ENCODE data around the gene B9D1. TPM values are rescaled to one million over a fixed set of nuclear protein-coding genes. Genes with fewer than 3 reads are reported as not detected.
A peak's percentile ranks its signal among the peaks of the same experiment; 100 is the strongest.

The B9D1 gene
- total and polyA plus RNA-seq, 9 of the 15 experiments (the other 6 are each of a cell fraction or from before 2014, with no cell fraction given), result 8.9 to 28.0 (median 17.9) TPM

- peak; percentile 81 for TF ChIP-seq ETV1 (tag; conservative IDR thresholded peaks at IDR 0.05; ENCODE audit: low read depth)
- TF ChIP-seq BCOR (IDR thresholded peaks at IDR 0.05), result no peak
- TF ChIP-seq EP300 (IDR thresholded peaks at IDR 0.05; ENCODE audit: low read length), result peak; percentile 12; the same call in 1 of the 2 replicates
- TF ChIP-seq MAFG (tag; conservative IDR thresholded peaks at IDR 0.05), result no peak
- no peak for TF ChIP-seq NFIX (CRISPR knock-in tag; IDR thresholded peaks at IDR 0.05; ENCODE audit: low read depth)
- TF ChIP-seq SNRNP70 (optimal IDR thresholded peaks at IDR 0.05; ENCODE audit: low read depth, low read length), result no peak
- TF ChIP-seq, protein P1, sequence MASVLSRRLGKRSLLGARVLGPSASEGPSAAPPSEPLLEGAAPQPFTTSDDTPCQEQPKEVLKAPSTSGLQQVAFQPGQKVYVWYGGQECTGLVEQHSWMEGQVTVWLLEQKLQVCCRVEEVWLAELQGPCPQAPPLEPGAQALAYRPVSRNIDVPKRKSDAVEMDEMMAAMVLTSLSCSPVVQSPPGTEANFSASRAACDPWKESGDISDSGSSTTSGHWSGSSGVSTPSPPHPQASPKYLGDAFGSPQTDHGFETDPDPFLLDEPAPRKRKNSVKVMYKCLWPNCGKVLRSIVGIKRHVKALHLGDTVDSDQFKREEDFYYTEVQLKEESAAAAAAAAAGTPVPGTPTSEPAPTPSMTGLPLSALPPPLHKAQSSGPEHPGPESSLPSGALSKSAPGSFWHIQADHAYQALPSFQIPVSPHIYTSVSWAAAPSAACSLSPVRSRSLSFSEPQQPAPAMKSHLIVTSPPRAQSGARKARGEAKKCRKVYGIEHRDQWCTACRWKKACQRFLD (CRISPR knock-in tag; IDR thresholded peaks at IDR 0.05), result peak; percentile 74; the same call in 1 of the 2 replicates
- TF ChIP-seq ATF7 (IDR thresholded peaks at IDR 0.05), result peak; percentile 98
- TF ChIP-seq MAZ (CRISPR knock-in tag; conservative IDR thresholded peaks at IDR 0.05 in 1 of 2, IDR thresholded peaks at IDR 0.05 in 1 of 2), result peak; percentile 23 to 24; a peak in 1 of 4 replicates
- TF ChIP-seq, protein P2, sequence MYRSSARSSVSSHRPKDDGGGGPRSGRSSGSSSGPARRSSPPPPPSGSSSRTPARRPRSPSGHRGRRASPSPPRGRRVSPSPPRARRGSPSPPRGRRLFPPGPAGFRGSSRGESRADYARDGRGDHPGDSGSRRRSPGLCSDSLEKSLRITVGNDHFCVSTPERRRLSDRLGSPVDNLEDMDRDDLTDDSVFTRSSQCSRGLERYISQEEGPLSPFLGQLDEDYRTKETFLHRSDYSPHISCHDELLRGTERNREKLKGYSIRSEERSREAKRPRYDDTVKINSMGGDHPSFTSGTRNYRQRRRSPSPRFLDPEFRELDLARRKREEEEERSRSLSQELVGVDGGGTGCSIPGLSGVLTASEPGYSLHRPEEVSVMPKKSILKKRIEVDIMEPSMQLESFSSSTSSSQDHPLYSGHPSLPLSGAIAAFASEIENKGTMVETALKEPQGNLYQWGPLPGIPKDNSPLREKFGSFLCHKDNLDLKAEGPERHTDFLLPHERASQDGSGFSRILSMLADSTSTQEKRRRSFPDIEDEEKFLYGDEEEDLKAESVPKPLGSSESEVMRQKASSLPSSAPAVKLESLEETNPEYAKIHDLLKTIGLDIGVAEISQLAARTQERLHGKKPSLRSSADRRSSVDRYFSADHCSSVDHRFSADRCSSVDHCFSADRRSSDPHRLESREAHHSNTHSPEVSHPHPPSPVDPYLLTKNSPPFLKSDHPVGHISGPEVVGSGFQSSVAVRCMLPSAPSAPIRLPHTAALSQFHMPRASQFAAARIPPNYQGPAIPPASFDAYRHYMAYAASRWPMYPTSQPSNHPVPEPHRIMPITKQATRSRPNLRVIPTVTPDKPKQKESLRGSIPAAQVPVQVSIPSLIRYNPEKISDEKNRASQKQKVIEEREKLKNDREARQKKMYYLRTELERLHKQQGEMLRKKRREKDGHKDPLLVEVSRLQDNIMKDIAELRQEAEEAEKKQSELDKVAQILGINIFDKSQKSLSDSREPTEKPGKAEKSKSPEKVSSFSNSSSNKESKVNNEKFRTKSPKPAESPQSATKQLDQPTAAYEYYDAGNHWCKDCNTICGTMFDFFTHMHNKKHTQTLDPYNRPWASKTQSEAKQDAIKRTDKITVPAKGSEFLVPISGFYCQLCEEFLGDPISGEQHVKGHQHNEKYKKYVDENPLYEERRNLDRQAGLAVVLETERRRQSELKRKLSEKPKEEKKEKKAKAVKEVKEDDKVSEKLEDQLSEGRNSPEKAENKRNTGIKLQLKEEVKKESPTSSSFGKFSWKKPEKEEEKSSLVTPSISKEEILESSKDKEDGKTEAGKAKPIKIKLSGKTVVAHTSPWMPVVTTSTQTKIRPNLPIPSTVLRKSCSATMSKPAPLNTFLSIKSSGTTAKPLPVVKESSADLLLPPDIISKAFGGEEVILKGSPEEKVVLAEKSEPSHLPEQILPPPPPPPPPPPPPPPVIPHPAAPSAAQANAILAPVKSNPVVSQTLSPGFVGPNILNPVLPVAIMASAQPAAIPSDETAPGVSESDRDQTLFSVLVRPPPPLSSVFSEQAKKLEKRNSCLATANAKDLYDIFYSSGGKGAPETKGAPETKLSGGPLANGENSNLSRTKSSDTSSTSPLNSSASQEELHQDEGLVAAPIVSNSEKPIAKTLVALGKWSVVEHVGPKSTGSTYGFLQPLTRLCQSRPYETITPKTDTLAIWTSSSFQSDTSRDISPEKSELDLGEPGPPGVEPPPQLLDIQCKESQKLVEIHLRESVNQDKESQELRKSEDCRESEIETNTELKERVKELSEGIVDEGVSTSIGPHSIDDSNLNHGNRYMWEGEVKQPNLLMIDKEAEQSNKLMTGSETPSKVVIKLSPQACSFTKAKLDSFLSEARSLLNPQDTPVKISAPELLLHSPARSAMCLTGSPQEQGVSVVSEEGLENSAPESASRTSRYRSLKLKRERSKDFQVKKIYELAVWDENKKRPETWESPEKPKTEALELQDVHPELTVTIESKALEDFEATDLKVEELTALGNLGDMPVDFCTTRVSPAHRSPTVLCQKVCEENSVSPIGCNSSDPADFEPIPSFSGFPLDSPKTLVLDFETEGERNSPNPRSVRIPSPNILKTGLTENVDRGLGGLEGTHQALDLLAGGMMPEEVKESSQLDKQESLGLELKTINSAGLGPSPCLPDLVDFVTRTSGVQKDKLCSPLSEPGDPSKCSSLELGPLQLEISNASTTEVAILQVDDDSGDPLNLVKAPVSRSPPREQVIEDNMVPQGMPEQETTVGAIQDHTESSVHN (IDR thresholded peaks at IDR 0.05; ENCODE audit: borderline replicate concordance in 1 of 2, low read depth in 1 of 2), result 0 out of 4 replicates have a peak, but pooled peaks of 1 of the 2 experiments have one; percentile 24
- TF ChIP-seq DMBX1 (CRISPR knock-in tag; IDR thresholded peaks at IDR 0.05; ENCODE audit: borderline replicate concordance), result peak; percentile 57; the same call in 1 of the 2 replicates
- no peak for TF ChIP-seq EWSR1 (IDR thresholded peaks at IDR 0.05; ENCODE audit: borderline replicate concordance, low read depth, partially characterized antibody)
- no peak for TF ChIP-seq IRF1 (CRISPR knock-in tag; IDR thresholded peaks at IDR 0.05; ENCODE audit: borderline replicate concordance)
- TF ChIP-seq ZNF655 (CRISPR knock-in tag; IDR thresholded peaks at IDR 0.05), result no peak
- TF ChIP-seq C11orf30 (IDR thresholded peaks at IDR 0.05; ENCODE audit: low read depth), result no peak
- peak; percentile 91 for TF ChIP-seq SPI1 (IDR thresholded peaks at IDR 0.05; ENCODE audit: borderline replicate concordance, low read depth, low read length)
- no peak for TF ChIP-seq HMG20A (CRISPR knock-in tag; conservative IDR thresholded peaks at IDR 0.05)
These were observed 58.3 kb downstream of the B9D1 start (continued) for GRCh38 chr17:19304209-19304608.

Data from K562 (cell line).